AG09309 (cell line): ENCODE data around the gene UTS2R.
"Not testable (repeated sequence)": the region's sequence is repeated elsewhere in the genome, so short reads cannot be mapped to it uniquely, and the experiment has no call there.

Experiments used
- DNase-seq: peaks from one replicate; pipeline ENCODE4 v3.0.0-alpha.2; 2010; ENCODE audit warnings: low read depth
- H3K4me3 ChIP-seq: 2 replicates; pipeline ENCODE4 v1.5.1; 2011; ENCODE audit warnings: mild to moderate bottlenecking, low read depth, low read length, moderate library complexity; ENCODE audit not compliant: control insufficient read depth
- TF ChIP-seq, protein P1 (sequence below): IDR thresholded peaks from 2 replicates; pipeline ENCODE4 v1.5.1; 2011; ENCODE audit warnings: mild to moderate bottlenecking, low read depth, low read length, inconsistent platforms; ENCODE audit not compliant: insufficient read depth, control insufficient read depth; ENCODE audit errors: missing control alignments

The UTS2R gene

DNA sequence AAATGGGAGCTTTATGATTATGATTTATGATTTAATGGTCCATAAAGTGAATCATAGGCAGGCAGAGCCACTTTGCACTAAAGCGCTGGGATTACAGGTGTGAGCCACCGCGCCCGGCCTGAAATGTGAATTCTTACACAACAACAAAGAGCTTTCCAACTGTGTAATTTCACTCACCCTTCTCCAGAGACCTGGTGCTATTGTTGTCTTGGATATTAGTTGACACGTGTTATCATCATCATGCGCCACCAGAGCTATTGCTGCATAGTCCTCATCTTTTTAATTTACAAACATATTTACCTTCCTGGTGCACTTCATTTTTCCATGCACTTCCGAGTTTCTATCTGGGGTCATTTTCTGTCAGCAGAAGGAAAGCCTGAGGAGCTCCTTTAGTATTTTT lies 4.8 kb upstream of the UTS2R start:
- DNase-seq: no peak
- H3K4me3 ChIP-seq: no peak overlapping the region
- TF ChIP-seq, protein P1, sequence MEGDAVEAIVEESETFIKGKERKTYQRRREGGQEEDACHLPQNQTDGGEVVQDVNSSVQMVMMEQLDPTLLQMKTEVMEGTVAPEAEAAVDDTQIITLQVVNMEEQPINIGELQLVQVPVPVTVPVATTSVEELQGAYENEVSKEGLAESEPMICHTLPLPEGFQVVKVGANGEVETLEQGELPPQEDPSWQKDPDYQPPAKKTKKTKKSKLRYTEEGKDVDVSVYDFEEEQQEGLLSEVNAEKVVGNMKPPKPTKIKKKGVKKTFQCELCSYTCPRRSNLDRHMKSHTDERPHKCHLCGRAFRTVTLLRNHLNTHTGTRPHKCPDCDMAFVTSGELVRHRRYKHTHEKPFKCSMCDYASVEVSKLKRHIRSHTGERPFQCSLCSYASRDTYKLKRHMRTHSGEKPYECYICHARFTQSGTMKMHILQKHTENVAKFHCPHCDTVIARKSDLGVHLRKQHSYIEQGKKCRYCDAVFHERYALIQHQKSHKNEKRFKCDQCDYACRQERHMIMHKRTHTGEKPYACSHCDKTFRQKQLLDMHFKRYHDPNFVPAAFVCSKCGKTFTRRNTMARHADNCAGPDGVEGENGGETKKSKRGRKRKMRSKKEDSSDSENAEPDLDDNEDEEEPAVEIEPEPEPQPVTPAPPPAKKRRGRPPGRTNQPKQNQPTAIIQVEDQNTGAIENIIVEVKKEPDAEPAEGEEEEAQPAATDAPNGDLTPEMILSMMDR: no peak

DNA sequence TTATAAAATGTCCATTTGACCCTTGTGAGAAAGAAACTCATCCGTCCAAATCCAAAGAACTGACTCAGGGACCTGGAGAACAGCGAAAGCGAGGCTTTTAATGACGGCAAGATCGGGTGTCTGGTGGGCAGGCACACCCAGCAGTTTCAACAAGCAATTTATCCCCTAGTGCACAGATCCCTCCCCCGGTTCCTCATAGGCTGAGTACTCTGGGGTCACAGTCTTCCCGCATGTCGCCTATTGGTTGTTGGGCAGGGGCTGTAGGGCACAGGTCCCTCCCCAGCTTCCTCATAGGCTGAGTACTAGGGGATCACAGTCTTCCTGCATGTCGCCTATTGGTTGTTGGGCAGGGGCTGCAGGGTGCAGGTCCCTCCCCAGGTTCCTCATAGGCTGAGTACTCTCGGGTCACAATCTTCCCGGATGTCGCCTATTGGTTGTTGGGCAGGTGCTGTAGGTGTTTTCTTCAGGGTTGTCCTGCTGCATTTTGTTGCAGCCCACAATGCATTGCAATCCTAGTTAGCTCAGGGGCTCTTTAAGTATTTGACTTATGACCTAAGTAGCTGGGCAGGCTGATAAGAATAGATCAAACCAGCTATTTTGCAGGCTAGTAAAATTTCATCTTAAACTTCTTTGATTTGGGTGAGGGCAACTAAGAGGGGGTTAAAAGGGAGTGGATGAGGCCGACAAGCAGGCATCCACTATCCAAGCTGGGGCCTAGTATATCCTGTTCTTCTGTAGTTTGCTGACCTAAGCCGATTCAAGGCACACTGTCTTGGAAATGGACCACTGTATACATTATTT lies 3.6 kb upstream of the UTS2R start:
- no peak for DNase-seq
- TF ChIP-seq, protein P1: no peak
- no peak overlapping the region for H3K4me3 ChIP-seq

DNA sequence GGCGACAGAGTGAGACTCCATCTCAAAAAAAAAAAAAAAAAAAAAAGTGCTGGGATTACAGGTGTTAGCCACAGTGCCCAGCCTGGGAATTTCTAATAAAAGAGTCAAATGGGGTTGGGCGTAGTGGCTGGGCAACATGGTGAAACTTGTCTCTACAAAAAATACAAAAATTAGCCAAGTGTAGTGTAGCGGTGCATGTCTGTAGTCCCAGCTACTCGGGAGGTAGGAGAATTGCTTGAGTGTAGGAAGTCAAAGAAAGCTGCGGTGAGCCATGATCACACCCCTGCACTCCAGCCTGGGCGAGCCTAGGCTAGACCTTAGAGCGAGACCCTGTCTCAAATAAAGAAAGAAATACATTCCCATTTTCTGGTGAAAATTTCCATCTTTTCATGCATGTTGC lies 2.4 kb upstream of the UTS2R start:
- H3K4me3 ChIP-seq: no peak overlapping the region
- TF ChIP-seq, protein P1: no peak
- DNase-seq: no peak

DNA sequence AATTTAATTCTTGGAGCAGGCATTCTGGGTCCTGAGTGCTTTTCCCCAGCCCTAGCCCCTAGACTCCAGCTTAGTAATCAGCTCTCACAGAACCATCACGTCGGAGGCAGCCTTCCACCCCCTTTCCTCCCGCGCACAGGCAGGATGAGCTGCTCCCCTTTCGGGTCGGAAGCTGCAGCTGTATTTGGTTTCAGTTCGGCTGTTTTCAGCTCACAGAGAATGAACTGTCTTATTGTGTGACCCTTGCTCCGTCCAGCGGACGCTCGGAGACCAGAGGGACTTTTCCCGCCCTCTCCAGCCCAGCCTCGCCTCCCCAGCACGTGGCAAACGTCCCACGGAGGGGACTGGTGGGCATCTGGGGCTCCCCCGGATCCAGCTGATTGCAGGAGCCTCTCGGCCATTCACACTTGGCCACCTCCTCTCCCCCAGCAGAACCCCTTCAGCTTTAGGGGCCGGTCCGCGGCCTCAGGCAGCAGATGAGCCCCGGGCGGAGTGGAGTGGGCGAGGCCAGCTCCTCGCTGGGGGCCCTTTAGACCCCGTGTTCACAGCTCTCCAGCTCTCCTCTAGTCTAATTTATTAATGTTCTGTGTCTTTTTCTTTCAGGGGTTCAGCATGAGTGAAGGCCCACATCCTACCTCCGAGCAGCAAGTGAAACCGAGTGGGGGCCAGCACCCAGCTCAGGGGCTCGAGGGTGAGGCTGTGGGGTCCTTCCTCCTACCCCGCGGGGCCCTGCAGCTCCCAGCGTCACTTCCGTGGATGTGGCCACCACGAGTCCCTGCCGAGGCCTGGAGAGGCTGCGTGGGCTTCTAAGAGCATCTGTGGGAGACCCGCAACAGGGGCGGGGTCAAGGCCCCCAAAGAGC lies 863 bp upstream of the UTS2R start:
- no peak for DNase-seq
- peak overlapping the region; percentile 20 for H3K4me3 ChIP-seq
- TF ChIP-seq, protein P1: no peak

DNA sequence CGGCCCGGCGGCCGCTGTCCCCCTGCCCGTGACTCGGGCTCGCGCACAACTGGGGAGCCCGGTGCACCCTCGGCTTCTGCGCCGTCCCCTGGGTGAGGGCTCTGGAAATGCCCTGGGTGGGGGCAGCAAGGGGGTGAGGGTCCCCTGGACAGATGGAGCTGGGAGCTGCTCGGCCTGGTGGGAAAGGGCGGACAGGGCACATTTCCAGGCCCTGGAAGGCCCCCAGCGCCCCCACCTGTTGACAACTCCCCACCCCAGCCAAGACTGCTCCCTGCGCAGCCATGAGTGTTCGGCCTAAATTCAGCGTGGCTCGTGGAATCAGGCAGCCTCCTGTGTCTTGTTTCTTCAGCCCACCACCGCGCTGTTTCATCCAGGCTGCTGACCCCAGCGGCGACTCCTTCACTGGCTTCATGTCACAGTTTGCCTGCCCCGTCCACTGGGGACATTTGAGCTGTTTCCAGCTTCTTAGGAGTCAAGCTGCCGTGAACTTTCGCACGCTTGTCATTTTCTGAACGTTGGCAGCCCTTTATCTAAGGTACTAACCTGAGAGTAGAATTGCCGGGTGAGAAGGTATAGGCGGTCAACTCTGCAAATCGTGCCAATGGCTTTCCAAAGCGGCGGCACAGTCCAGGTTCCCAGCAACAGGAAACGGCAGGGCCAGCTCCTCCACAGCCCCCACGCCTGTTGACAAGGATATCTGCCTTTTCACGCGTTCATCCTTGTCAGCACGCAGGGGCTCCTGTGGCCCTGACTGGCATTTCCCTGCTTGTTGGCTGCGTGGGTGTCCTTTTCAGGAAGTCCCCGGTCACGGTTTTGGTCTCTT lies 895 bp downstream of the UTS2R start:
- no peak for DNase-seq
- TF ChIP-seq, protein P1: no peak

DNA sequence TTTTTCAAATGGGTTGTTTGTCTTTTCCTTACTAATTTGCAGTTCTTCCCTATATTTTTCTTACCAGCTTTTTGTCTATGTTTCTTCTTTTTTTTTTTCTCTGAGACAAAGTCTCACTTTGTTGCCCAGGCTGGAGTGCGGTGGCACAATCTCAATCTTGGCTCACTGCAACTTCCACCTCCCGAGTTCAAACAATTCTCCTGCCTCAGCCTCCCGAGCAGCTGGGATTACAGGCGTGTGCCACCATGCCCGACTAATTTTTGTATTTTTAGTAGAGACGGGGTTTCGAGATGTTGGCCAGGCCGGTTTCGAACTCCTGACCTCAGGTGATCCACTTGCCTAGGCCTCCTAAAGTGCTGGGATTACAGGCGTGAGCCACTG lies 1.5 kb downstream of the UTS2R start:
- not testable (repeated sequence) for DNase-seq, H3K4me3 ChIP-seq

More for the DNA sequence above, 895 bp downstream of the UTS2R start:
- no peak overlapping the region for H3K4me3 ChIP-seq
